Germinal center (tissue), 1 donor: Measurements from ENCODE around the gene ZNF80.

Source experiments
- DNase-seq: peaks from one replicate; pipeline ENCODE4 v3.0.0; 2012; ENCODE audit warnings: mixed read lengths, low spot score

Gene ZNF80

GRCh38 chr3:114219741-114220140 lies 17.6 kb downstream of the ZNF80 start:
- no peak for DNase-seq

DNA sequence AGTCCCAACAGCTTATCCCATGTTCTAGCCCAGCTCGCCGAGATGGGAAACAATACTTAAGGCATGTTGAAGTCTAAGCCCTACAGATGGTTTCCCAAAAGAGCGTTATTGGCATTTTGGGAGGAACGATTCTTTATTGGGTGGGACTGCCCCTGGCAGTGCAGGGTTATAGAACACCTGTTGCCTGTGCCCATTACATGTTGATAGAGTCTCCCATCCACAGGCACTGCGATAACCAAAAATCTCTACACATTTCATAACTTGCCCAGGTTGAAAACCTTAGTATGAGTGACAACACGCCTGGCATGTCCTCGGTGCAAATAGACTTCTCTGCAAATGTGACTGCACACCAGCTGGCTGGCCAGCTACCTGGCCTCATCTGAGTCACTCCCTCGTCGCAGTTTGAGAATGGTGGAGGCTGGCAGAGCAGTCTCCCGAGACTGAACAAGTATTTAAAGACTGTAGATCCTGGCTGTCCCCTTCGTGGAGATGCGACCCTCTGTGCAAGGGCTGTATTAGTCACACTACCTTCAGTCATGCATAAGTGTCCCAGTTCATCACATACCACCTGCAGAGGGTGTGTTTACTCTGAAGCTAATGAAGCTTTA lies 18.7 kb downstream of the ZNF80 start:
- DNase-seq: peak; percentile 27

- no peak for DNase-seq
Observed at GRCh38 chr3:114218006-114218405, 19.4 kb downstream of the ZNF80 start.

GRCh38 chr3:114217266-114217665 lies 20.1 kb downstream of the ZNF80 start:
- DNase-seq: no peak

DNA sequence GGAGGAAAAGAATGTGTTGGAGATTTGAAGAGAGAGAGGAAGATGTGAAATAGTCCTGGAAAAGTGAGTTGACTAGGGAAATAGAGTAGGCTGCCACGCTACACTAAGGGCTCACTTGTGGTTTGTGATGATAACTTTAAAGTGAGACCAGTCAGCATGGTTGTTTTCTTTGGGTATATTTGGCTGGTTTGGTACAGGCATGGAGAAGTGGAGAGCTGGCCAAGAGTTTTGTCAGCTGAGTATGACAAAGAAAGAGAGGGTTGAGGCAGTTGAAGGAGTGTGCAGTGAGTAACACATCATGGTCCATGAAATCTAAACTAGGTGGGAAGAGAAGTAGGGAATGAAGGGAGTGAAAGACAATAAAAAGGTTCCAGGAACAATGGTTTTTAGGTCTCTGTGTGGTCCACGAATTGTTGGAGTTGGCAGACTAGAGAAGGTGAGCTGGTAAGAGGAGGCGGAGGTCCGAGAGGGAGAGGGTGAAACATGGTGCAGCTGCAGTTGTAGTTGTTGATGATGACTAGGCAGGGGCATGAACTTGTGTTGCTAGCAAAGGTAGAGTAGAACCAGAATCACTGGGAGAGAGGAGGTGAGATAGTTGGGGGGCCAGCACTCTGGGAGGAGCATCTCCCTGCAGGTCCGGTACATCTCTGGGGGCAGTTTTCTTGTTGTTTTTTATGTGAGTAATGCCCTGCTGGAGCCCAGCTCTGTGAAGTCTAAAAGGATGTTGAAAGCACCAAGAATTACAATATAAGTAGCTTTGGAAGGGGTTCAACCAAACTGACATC lies 21.0 kb downstream of the ZNF80 start:
- no peak for DNase-seq

DNA sequence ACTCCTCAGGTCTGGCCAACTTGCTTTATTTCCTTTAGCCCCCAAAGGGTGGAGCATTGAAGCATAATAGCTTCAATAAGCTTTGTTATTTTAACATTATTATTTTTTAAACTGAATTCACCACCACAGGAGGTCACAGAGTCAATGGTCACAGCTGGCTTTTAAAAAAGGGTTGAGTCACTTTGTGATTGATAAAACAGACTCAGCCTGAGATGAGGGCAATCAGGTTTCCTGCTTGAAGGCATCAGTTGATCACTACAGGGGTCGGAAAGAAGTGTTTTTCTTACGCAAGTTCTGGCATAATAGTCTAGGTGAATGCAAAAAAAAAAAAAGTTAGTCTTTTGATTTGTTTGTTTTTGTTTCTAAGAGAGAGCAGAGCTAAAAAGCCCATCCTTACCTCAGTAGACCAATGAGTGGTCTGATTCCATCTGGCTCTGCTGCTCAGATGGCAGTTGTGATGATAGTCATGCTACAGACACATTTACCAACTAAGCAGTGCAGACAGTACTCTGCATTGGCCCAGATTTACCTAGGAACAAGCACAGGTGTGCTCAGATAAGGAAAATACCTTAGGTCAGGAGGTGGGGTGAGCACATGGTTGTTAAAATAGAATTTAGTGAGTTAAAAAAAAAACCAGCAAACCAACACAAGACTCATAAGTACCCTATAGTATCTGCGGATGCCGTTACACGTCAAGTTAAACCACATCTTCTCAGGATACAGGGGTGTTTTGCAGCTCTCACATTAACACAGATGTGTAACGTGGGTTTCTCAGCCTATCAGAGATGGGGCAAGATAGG lies 22.6 kb downstream of the ZNF80 start:
- DNase-seq: peak; percentile 32

GRCh38 chr3:114213627-114214541 lies 23.5 kb downstream of the ZNF80 start:
- DNase-seq: peak; percentile 72

DNA sequence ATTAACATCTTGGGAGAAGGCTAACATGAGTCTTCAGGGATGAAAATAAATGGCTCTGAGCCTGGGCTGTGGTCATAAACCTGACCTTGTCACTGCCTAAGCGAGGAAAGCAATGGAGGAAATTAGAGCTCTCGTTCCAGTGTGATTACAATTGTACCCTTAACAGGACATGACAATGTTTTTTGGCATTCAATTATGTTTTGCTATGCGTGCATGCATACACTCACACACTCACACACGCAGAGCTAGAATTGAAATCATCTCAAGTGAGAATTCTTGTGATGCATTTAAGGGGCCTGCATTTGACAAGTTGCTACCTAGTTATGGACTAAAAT lies 24.1 kb downstream of the ZNF80 start:
- DNase-seq: no peak

DNA sequence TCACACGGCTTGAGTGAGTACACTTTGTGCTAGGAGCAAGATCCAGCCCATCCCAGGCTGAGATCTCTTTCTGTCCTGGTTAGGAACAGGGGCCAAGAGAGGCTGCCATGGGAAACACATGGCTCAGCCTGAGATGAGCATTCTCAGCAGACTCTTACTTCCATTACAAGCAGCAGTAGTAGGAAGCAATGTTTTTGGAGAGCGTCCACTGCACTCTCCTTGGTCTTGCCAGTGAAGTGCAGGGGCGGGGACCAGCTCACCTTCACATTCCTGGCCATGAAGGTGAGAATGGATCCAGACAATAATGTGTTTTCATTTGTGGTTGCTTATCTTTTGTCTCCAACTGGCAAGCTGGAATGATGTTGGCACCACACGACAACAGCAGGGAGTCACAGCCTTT lies 24.7 kb downstream of the ZNF80 start:
- no peak for DNase-seq

- DNase-seq: no peak
Observed at GRCh38 chr3:114207768-114208167, 29.6 kb downstream of the ZNF80 start.

GRCh38 chr3:114206342-114206741 lies 31.0 kb downstream of the ZNF80 start:
- no peak for DNase-seq

DNA sequence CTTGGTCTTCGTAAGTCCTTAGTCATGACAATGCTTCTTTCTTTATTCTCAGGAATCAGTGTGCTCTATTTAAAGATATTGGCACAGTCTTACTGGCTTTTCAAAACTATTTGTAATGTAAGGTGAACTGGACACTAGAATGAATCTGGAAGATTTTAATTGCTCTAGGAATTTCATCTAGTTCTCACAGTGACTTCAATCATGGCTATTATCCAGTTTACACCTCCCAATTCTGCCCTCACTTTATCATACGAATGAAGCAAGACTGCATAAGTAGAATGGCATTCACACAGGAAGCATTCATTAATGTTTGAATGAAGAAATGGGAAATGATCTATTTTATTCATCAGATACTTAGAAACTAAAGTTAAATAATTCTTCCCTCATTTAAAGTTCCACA lies 31.8 kb downstream of the ZNF80 start:
- DNase-seq: no peak

- no peak for DNase-seq
Observed at GRCh38 chr3:114194750-114195149, 42.6 kb downstream of the ZNF80 start.

DNA sequence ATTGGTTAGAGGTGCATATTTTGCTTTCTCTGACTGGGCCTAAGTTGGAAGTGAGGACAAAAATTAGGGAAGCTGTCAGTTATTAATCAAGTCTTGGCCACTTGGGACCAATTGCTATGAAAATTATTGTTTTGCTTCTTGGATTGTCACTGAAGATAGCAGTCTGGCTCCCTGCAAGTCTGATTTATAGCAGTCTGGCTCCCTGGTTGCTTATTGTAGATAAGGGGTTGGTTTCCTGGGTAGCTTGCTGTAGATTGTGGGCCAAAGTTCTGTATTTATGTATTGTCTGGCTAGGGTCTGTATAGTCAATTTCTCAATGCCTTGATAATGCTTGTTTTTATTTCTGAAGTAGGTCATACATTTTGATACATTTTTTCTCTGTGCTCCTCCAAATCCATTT lies 45.2 kb downstream of the ZNF80 start:
- no peak for DNase-seq

DNA sequence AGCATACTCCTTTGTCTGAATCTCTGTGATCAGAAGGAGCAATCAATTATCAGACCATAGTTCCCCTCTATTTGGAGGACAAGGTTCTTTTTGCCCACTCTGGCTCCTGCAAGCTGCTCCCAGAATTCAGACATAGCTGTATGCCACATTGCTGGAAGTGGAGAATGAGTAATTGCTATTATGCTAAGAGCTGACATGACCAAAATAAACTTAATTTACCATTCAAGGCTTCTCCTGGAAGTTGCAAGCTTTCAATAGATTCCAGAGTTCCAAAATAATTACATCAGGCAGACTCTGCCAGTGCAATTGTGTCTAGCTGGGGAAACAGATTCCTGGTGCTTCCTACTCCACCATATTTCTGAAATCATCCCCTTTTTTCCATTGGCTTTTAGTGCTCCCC lies 50.9 kb downstream of the ZNF80 start:
- DNase-seq: no peak
